Mesendoderm (in vitro differentiated cells): ENCODE data around the gene IER5L.

Experiments
- DNase-seq: peaks from one replicate; pipeline ENCODE4 v3.0.0; 2013
- H2AK5ac ChIP-seq: 2 replicates; pipeline ENCODE4 v1.6.1; 2013; ENCODE audit warnings: low read length, inconsistent platforms
- H2BK120ac ChIP-seq: 2 replicates; pipeline ENCODE4 v1.6.1; 2013; ENCODE audit warnings: low read depth, mild to moderate bottlenecking, low read length, moderate library complexity, mixed read lengths
- H2BK15ac ChIP-seq: replicated peaks from 2 replicates; pipeline ENCODE4 v1.6.1; 2013; ENCODE audit warnings: low read depth, mild to moderate bottlenecking, moderate library complexity
- H2BK5ac ChIP-seq: 2 replicates; pipeline ENCODE4 v1.6.1; 2013; ENCODE audit warnings: low read length, inconsistent platforms
- H3K18ac ChIP-seq: 2 replicates; pipeline ENCODE4 v1.6.1; 2013; ENCODE audit warnings: mild to moderate bottlenecking, low read length, mixed read lengths
- H3K23ac ChIP-seq: one replicate; pipeline ENCODE4 v1.6.1; 2013; ENCODE audit warnings: low read length
- H3K27ac ChIP-seq: 2 replicates; pipeline ENCODE4 v1.5.1; 2013; ENCODE audit warnings: low read depth, mild to moderate bottlenecking, inconsistent platforms, low read length, moderate library complexity
- H3K27me3 ChIP-seq: 2 replicates; pipeline ENCODE4 v1.6.1; 2013; ENCODE audit warnings: low read length, control low read depth, mild to moderate bottlenecking, inconsistent platforms; ENCODE audit not compliant: insufficient read depth, poor library complexity
- H3K36me3 ChIP-seq: 2 replicates; pipeline ENCODE4 v1.6.1; 2013; ENCODE audit warnings: low read length, inconsistent platforms; ENCODE audit not compliant: control insufficient read depth, insufficient read depth
- H3K4ac ChIP-seq: one replicate; pipeline ENCODE4 v1.6.1; 2013; ENCODE audit warnings: low read depth, mild to moderate bottlenecking, low read length, moderate library complexity
- H3K4me1 ChIP-seq: 2 replicates; pipeline ENCODE4 v1.6.1; 2013; ENCODE audit warnings: low read depth, low read length, inconsistent platforms; ENCODE audit not compliant: control insufficient read depth
- H3K4me2 ChIP-seq: 2 replicates; pipeline ENCODE4 v1.6.1; 2013; ENCODE audit warnings: low read length
- H3K4me3 ChIP-seq: 2 replicates; pipeline ENCODE4 v1.5.1; 2013; ENCODE audit warnings: mild to moderate bottlenecking, low read length
- H3K56ac ChIP-seq: one replicate; pipeline ENCODE4 v1.6.1; 2013; ENCODE audit warnings: low read length
- H3K79me1 ChIP-seq: 2 replicates; pipeline ENCODE4 v1.6.1; 2013; ENCODE audit warnings: low read length, inconsistent platforms
- H3K79me2 ChIP-seq: 2 replicates; pipeline ENCODE4 v1.6.1; 2013; ENCODE audit warnings: mild to moderate bottlenecking, low read length; ENCODE audit not compliant: control insufficient read depth, insufficient read depth
- H3K9ac ChIP-seq: 2 replicates; pipeline ENCODE4 v1.6.1; 2013; ENCODE audit warnings: low read length, inconsistent platforms
- H4K5ac ChIP-seq: one replicate; pipeline ENCODE4 v1.6.1; 2013; ENCODE audit warnings: low read length
- H4K8ac ChIP-seq: one replicate; pipeline ENCODE4 v1.6.1; 2013; ENCODE audit warnings: low read depth, mild to moderate bottlenecking, control low read depth, low read length, moderate library complexity
- WGBS: extraction: QIAGEN DNeasy Blood & Tissue Kit; methylation state at CpG from one replicate; pipeline ENCODE4 v1.1.7; 2013; ENCODE audit warnings: low lambda C conversion rate, missing lambda C conversion rate; ENCODE audit not compliant: insufficient coverage; ENCODE audit errors: extremely low coverage; 5-methylcytosine and 5-hydroxymethylcytosine counted together

IER5L gene

DNA sequence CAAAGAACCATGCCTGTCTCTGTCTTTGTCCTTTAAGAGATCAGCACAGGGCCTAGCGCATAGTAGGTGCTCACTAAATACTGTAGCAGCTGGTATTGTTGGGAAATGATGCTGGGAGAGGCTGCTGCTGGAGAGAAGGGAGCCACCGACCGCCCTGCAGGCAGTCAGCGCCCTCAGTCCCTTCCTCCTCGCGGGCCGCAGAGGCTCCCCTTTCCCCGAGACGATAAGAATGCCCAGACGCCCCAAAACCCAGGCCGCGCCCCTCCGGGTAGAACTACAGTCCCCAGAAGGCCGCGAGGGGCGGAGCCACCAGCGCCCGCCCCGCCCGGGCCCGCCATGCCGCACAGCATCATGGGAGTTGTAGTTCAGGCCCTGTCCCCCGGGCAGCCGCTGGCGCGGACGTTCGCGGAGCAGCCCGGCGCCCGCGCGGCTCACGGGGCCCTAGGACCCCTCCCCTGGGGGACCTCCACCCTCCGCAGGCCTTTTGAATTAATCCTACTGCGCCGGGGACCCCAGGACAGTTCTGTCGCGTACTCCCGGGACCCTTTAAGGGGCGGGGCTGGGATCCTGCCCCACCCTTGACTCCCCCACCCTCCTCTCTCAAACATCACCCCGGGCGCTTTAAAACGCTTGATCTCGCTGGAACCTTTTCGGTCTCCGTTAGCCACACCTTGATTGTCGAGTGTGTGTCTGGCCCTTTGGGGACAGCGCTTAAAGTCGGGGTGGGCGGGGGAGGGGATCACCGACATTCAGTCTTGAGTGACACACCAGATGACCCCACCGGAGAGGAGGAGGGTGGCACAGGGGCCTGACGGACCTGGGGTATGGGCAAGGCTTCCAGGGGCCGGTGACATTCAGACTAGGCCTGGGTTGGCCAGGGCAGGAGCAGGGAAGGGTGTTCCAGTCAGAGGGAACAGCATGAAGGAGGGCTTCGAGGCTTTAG is 24.8 kb upstream of the IER5L start:
- Histone ChIP-seq H3K4me1 (no peaks in the 10 kb centered on the region), H3K9ac (peak overlapping the region; percentile 72), H3K56ac (peak overlapping the region; percentile 83), H3K18ac (peak overlapping the region; percentile 92), H3K23ac (no peak overlapping the region), H3K4me2 (peak overlapping the region; percentile 64), H2BK15ac (peak overlapping the region; percentile 80), H3K79me1 (no peaks in the 10 kb centered on the region), H4K5ac (no peak overlapping the region), H2BK120ac (peak overlapping the region; percentile 54), H2BK5ac (no peak overlapping the region), H3K4ac (peak overlapping the region; percentile 74), H4K8ac (no peak overlapping the region), H3K4me3 (peak overlapping the region; percentile 54), H3K36me3 (no peaks in the 10 kb centered on the region), H3K27ac (no peak overlapping the region), H3K79me2 (no peaks in the 10 kb centered on the region), H3K27me3 (no peaks in the 10 kb centered on the region), H2AK5ac (no peak overlapping the region)
- peak; percentile 80 for DNase-seq
- WGBS = no CpG with 5 or more reads among the region's 57 CpGs

DNA sequence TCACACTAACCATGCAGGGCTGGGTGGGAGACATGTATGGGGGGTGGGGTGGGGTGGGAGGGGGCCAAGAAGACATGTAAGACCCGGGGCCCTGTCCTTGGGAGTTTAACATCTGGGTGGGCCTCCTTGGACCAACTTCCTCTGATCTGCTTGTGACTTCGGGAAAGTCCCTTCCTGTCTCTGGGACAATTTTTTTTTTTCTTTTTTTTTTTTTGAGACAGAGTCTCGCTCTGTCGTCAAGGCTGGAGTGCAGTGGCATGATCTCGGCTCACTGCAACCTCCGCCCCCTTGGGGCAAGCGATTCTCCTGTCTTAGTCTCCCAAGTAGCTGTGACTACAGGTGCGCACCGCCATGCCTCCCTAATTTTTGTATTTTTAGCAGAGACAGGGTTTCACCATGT is 23.8 kb upstream of the IER5L start:
- no peak overlapping the region for H3K4ac ChIP-seq
- H3K23ac ChIP-seq = no peak overlapping the region
- no peak overlapping the region for H2BK120ac ChIP-seq
- no peak overlapping the region for H3K18ac ChIP-seq
- no peak overlapping the region for H4K5ac ChIP-seq
- H3K4me1 ChIP-seq = no peaks in the 10 kb centered on the region
- no peaks in the 10 kb centered on the region for H3K27me3 ChIP-seq
- H3K9ac ChIP-seq = no peak overlapping the region
- no peak overlapping the region for H3K4me2 ChIP-seq
- H3K27ac ChIP-seq = no peak overlapping the region
- no peak overlapping the region for H3K56ac ChIP-seq
- no peak overlapping the region for H2AK5ac ChIP-seq
- no peaks in the 10 kb centered on the region for H3K36me3 ChIP-seq
- no peak overlapping the region for H2BK5ac ChIP-seq
- H3K4me3 ChIP-seq = no peak overlapping the region
- DNase-seq = no peak
- no peak overlapping the region for H4K8ac ChIP-seq
- WGBS = no CpG with 5 or more reads among the region's 9 CpGs
- no peak overlapping the region for H2BK15ac ChIP-seq
- no peaks in the 10 kb centered on the region for H3K79me2 ChIP-seq
- no peaks in the 10 kb centered on the region for H3K79me1 ChIP-seq

GRCh38 chr9:129201289-129201688 is 23.2 kb upstream of the IER5L start:
- Histone ChIP-seq H2AK5ac (no peak overlapping the region), H3K23ac (no peak overlapping the region), H3K56ac (no peak overlapping the region), H4K5ac (no peak overlapping the region), H3K79me1 (no peaks in the 10 kb centered on the region), H3K9ac (no peak overlapping the region), H3K4me2 (no peak overlapping the region), H3K4ac (no peak overlapping the region), H3K36me3 (no peaks in the 10 kb centered on the region), H3K4me1 (no peaks in the 10 kb centered on the region), H3K27ac (no peak overlapping the region), H2BK120ac (no peak overlapping the region), H2BK15ac (no peak overlapping the region), H4K8ac (no peak overlapping the region), H3K79me2 (no peaks in the 10 kb centered on the region), H3K4me3 (no peak overlapping the region), H3K18ac (no peak overlapping the region), H3K27me3 (no peaks in the 10 kb centered on the region), H2BK5ac (no peak overlapping the region)
- WGBS = no CpG with 5 or more reads among the region's 9 CpGs
- DNase-seq = no peak

DNA sequence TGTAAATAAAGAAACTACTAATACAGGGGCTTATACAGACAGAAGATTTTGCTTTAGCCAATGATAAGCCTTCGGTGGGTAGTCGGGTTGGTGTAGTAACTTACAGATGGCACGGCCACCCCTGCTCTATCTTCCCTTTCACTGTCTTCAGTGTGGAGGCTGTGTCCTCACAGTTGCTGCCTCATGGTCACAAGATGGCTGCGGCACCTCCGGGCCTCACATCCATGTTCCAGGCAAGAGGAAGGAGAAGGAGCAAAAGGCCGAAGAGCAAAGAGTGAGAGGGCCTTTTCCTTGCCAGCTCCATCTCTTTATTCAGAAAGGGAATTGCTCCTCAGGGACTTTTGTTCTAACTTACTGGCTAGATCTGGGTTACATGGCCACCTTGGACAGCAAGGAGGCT is 22.2 kb upstream of the IER5L start:
- no peak overlapping the region for H3K4ac ChIP-seq
- H3K27me3 ChIP-seq = no peaks in the 10 kb centered on the region
- no peak overlapping the region for H4K5ac ChIP-seq
- H2BK120ac ChIP-seq = no peak overlapping the region
- no peak for DNase-seq
- no peak overlapping the region for H2AK5ac ChIP-seq
- no peak overlapping the region for H3K4me3 ChIP-seq
- H4K8ac ChIP-seq = no peak overlapping the region
- H3K56ac ChIP-seq = no peak overlapping the region
- H2BK5ac ChIP-seq = no peak overlapping the region
- no CpG with 5 or more reads among the region's 6 CpGs for WGBS
- H3K18ac ChIP-seq = no peak overlapping the region
- no peaks in the 10 kb centered on the region for H3K79me1 ChIP-seq
- no peak overlapping the region for H3K9ac ChIP-seq
- no peaks in the 10 kb centered on the region for H3K4me1 ChIP-seq
- H3K23ac ChIP-seq = no peak overlapping the region
- no peak overlapping the region for H3K4me2 ChIP-seq
- no peaks in the 10 kb centered on the region for H3K79me2 ChIP-seq
- no peaks in the 10 kb centered on the region for H3K36me3 ChIP-seq
- H3K27ac ChIP-seq = no peak overlapping the region
- no peak overlapping the region for H2BK15ac ChIP-seq

DNA sequence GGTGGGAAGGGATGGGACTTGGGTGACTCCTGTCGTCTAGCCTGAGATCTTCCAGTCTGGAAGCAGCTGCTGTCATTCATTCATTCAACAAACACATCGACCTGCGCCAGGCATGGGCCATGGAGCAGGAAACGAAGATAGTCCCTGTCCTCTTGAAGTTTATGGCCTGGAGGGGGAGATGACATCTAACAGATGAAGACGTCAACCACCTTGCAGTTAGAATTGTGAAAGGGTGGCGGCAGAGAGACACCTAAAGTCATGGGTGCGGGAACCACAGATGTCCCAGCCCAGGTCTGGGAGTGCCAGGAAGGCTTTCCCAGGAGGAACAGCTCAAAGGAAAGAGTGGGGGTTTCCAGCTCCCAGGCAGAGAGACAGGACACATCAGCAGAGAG is 21.0 kb upstream of the IER5L start:
- WGBS = no CpG with 5 or more reads among the region's 7 CpGs
- Histone ChIP-seq H3K79me2 (no peaks in the 10 kb centered on the region), H3K4me1 (no peaks in the 10 kb centered on the region), H3K56ac (no peak overlapping the region), H3K4ac (no peak overlapping the region), H4K8ac (no peak overlapping the region), H3K27me3 (no peaks in the 10 kb centered on the region), H3K18ac (no peak overlapping the region), H4K5ac (no peak overlapping the region), H3K23ac (no peak overlapping the region), H2BK15ac (no peak overlapping the region), H3K9ac (no peak overlapping the region), H2BK5ac (no peak overlapping the region), H3K79me1 (no peaks in the 10 kb centered on the region), H3K4me2 (no peak overlapping the region), H3K4me3 (no peak overlapping the region), H2AK5ac (no peak overlapping the region), H3K36me3 (no peaks in the 10 kb centered on the region), H3K27ac (no peak overlapping the region), H2BK120ac (no peak overlapping the region)
- DNase-seq = peak; percentile 44
